ENCODE results near the gene CCDC89.

DNA sequence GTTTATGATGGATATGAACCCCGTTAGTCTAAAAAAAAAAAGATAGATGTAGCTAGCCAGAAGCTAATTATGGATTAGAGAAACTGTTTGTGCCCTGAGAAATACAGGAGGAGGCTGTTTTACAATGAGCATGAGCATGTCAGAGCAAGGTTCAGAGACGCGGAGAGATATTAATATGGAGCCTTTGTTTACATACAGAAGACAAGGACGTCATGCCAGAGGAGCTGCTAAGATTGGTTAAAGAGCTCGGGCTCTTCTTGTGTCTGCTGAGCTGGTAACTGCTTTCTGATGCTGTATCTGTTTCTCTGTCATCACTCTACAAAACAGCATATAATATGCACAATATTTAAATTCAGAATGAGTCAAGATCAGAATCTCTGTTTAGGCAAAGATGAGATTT, 24.9 kb upstream of the CCDC89 start:
- TF ChIP-seq, protein P1, sequence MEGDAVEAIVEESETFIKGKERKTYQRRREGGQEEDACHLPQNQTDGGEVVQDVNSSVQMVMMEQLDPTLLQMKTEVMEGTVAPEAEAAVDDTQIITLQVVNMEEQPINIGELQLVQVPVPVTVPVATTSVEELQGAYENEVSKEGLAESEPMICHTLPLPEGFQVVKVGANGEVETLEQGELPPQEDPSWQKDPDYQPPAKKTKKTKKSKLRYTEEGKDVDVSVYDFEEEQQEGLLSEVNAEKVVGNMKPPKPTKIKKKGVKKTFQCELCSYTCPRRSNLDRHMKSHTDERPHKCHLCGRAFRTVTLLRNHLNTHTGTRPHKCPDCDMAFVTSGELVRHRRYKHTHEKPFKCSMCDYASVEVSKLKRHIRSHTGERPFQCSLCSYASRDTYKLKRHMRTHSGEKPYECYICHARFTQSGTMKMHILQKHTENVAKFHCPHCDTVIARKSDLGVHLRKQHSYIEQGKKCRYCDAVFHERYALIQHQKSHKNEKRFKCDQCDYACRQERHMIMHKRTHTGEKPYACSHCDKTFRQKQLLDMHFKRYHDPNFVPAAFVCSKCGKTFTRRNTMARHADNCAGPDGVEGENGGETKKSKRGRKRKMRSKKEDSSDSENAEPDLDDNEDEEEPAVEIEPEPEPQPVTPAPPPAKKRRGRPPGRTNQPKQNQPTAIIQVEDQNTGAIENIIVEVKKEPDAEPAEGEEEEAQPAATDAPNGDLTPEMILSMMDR (IDR thresholded peaks at IDR 0.05), result no peak
- TF ChIP-seq POLR2A (IDR thresholded peaks at IDR 0.05), result no peak

All from heart left ventricle (tissue), 13 donors.